ENCODE data around the gene BMS1. TPM values are rescaled to one million over a fixed set of nuclear protein-coding genes. Genes with fewer than 3 reads are reported as not detected.

Gene BMS1
- total and polyA plus RNA-seq, 2 of the 8 experiments (the other 6 are each of a cell fraction or from before 2014, with no cell fraction given) = 3.7 to 34.6 TPM

DNA sequence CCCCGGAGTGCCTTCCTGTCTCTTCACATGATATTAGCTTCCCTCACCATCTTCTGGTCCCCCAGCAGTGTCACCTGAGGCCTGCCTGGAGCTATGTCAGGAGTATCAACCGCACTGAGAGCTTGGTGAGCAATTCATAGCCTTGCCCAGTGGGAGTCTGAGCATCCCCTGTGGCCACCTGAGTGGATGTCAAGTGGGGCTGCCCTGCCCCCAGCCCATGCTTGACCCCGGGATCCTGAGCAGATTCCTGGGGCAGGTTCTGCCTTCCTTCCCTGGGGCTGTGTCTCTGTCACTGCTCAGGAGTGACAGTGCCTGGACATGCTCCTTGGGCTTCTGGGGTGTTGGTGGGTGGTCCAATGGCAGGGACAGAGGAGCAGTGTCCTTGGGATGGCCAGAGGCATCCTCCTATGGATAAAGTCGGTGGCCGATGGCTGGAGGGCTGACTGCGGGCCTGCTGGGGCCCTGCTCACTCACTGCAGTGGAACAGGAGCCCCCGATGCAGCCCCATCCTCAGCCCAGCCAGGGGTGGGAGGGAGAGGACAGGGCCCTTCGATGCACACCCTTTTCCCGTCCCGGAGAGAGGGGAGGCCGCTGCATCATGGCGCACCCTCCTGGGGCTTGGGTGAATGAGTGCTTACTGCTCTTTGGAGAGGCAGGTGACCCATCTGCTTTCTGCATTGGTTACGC, 95.7 kb downstream of the BMS1 start:
- Histone ChIP-seq H3K4me1 (replicated peaks in 1 of 4; ENCODE audit: control insufficient read depth in 3 of 4, insufficient read depth in 4 of 4, low read length in 3 of 4) (no peaks in the 10 kb centered on the region; a peak in 2 of 7 replicates), H4K8ac (ENCODE audit: extremely low read depth, insufficient read depth, low read length) (no peak overlapping the region), H2AFZ (ENCODE audit: low read length) (no peak overlapping the region), H2BK5ac (ENCODE audit: low read depth, low read length) (no peak overlapping the region), H3K27ac (ENCODE audit: low read depth, low read length) (no peak overlapping the region), H2BK20ac (ENCODE audit: low read length) (no peak overlapping the region), H3K14ac (ENCODE audit: insufficient read length) (no peak overlapping the region), H3K9me3 (ENCODE audit: insufficient read depth in 2 of 2, low read depth in 1 of 2, low read length in 1 of 2) (peaks cover 0 to 3% of the 10 kb centered on the region in 2 experiments; a peak in 2 of 4 replicates), H3K9ac (replicated peaks in 1 of 4; ENCODE audit: extremely low read depth in 1 of 4, low read depth in 3 of 4, low read length in 3 of 4) (no peak overlapping the region), H3K4me2 (ENCODE audit: insufficient read depth in 1 of 2, low read depth in 2 of 2, low read length in 2 of 2) (no peak overlapping the region), H2BK15ac (ENCODE audit: low read length) (no peak overlapping the region), H4K20me1 (replicated peaks in 1 of 2; ENCODE audit: control insufficient read depth in 1 of 2, insufficient read depth in 2 of 2, low read length in 2 of 2) (no peaks in the 10 kb centered on the region), H3K56ac (replicated peaks; ENCODE audit: insufficient read length, low read depth, low read length) (no peak overlapping the region), H3K23me2 (ENCODE audit: low read depth, low read length) (no peaks in the 10 kb centered on the region), H2BK120ac (replicated peaks; ENCODE audit: low read depth, low read length) (no peak overlapping the region), H3K79me1 (ENCODE audit: low read depth, low read length) (no peaks in the 10 kb centered on the region), H3K79me2 (ENCODE audit: control insufficient read depth in 1 of 2, insufficient read depth in 2 of 2, low read length in 2 of 2) (no peaks in the 10 kb centered on the region), H4K91ac (replicated peaks; ENCODE audit: insufficient read length, low read length) (no peak overlapping the region), H3K18ac (ENCODE audit: extremely low read depth, low read length) (no peak overlapping the region), H3K23ac (ENCODE audit: insufficient read length) (no peak overlapping the region), H2AK5ac (ENCODE audit: low read depth, low read length) (no peak overlapping the region), H3K27me3 (replicated peaks in 1 of 4; ENCODE audit: control insufficient read depth in 3 of 4, extremely low read depth in 1 of 4, insufficient read depth in 3 of 4, low read length in 3 of 4) (no peaks in the 10 kb centered on the region), H3K4me3 (ENCODE audit: extremely low read depth in 1 of 4, insufficient read depth in 2 of 4, low read depth in 3 of 4, low read length in 4 of 4) (no peak overlapping the region), H2BK12ac (ENCODE audit: low read depth, low read length) (no peak overlapping the region), H4K5ac (ENCODE audit: insufficient read length, low read depth, low read length) (no peak overlapping the region), H3K36me3 (ENCODE audit: control insufficient read depth in 2 of 4, insufficient read depth in 4 of 4, low read length in 3 of 4) (no peaks in the 10 kb centered on the region), H3K4ac (replicated peaks; ENCODE audit: insufficient read length, low read depth, low read length) (no peak overlapping the region)
- no peak for FAIRE-seq
- no peak for DNase-seq (ENCODE audit: low read depth in 1 of 2, low spot score in 2 of 2)
- ChIA-PET POLR2A (ENCODE audit: partially characterized antibody) (no interaction called here), CTCF (ENCODE audit: partially characterized antibody) (interaction anchor here (1.3 kb wide), 1 partner anchor 193 kb away, joined by 3 read pairs; no protein-coding TSS in a partner anchor)
- 86% methylated on average over 13 of the region's 13 CpGs; no CpG with 5 or more reads in 1 of the 2 experiments for WGBS, 2 experiments (ENCODE audit: extremely low coverage in 1 of 2, insufficient coverage in 1 of 2, insufficient read length in 1 of 2, insufficient replicate concordance in 2 of 2, low coverage in 1 of 2, low lambda C conversion rate in 2 of 2, missing lambda C conversion rate in 1 of 2)
- TF ChIP-seq POLR2A (IDR thresholded peaks at IDR 0.05; ENCODE audit: control extremely low read depth in 1 of 2, low read depth in 2 of 2, low read length in 2 of 2) (no peak), CTBP2 (IDR thresholded peaks at IDR 0.05; ENCODE audit: borderline replicate concordance, insufficient read depth, insufficient read length, low read length) (no peak), GABPA (IDR thresholded peaks at IDR 0.05; ENCODE audit: borderline replicate concordance, insufficient read depth, low read length) (no peak), ASH2L (IDR thresholded peaks at IDR 0.05; ENCODE audit: low read length) (no peak), RXRA (IDR thresholded peaks at IDR 0.05; ENCODE audit: insufficient read depth, low read depth, low read length) (no peak), TAF7 (optimal IDR thresholded peaks at IDR 0.05; ENCODE audit: borderline replicate concordance, low read depth, low read length) (no peak), RFX5 (IDR thresholded peaks at IDR 0.05; ENCODE audit: borderline replicate concordance, low read depth, low read length) (no peak), HDAC2 (IDR thresholded peaks at IDR 0.05; ENCODE audit: borderline replicate concordance in 1 of 2, low read depth in 2 of 2, low read length in 2 of 2) (no peak), YY1 (IDR thresholded peaks at IDR 0.05; ENCODE audit: low read depth, low read length) (no peak), BACH1 (IDR thresholded peaks at IDR 0.05; ENCODE audit: low read length) (no peak), CHD1 (IDR thresholded peaks at IDR 0.05; ENCODE audit: low read depth, low read length) (no peak), CBX8 (IDR thresholded peaks at IDR 0.05; ENCODE audit: borderline replicate concordance, low read depth, low read length) (no peak)
